Type B pancreatic cell (in vitro differentiated cells): ENCODE results near the gene FRAT1. TPM values are rescaled to one million over a fixed set of nuclear protein-coding genes. Genes with fewer than 3 reads are reported as not detected.

ENCODE experiments used
- DNase-seq: peaks from one replicate; pipeline ENCODE4 v3.0.0; 2021; ENCODE audit warnings: mixed read lengths; ENCODE audit not compliant: unreplicated experiment; ENCODE audit errors: extremely low spot score
- H3K27ac Mint-ChIP-seq: 2 replicates; pipeline ENCODE4 v1.8.0; 2021; ENCODE audit warnings: mild to moderate bottlenecking, mixed read lengths
- H3K27me3 Mint-ChIP-seq: 2 replicates; pipeline ENCODE4 v1.8.0; 2021; ENCODE audit warnings: mixed read lengths
- H3K36me3 Mint-ChIP-seq: 2 replicates; pipeline ENCODE4 v1.8.0; 2021; ENCODE audit warnings: mixed read lengths
- H3K4me1 Mint-ChIP-seq: one replicate; pipeline ENCODE4 v1.8.0; 2021; ENCODE audit warnings: mixed read lengths; ENCODE audit not compliant: unreplicated experiment
- H3K4me3 Mint-ChIP-seq: 2 replicates; pipeline ENCODE4 v1.8.0; 2021; ENCODE audit warnings: mild to moderate bottlenecking, mixed read lengths
- H3K9me3 Mint-ChIP-seq: 2 replicates; pipeline ENCODE4 v1.8.0; 2021; ENCODE audit warnings: mixed read lengths
- CTCF ChIP-seq: fragments of 200-600 bp; sonication (generic); conservative IDR thresholded peaks from 2 replicates; pipeline ENCODE4 v1.5.0; 2021; ENCODE audit warnings: antibody characterized with exemption, mild to moderate bottlenecking
- long read RNA-seq: library from polyadenylated mRNA; unstranded; transcript quantifications from one replicate; pipeline ENCODE4 v2.0.0, GENCODE V29; 2020
- total RNA-seq: library from RNA; stranded (reverse); gene quantifications from 2 replicates; pipeline ENCODE4 v1.2.1, GENCODE V29; 2021; ENCODE audit warnings: low replicate concordance

The FRAT1 gene
- total RNA-seq, result 4.7 and 6.1 TPM in 2 replicates
- long read RNA-seq, result 0 reads

GRCh38 chr10:97318772-97319651, at the start of gene FRAT1:
TSS of gene FRAT1 (plus strand) at chr10:97319271. CDS start at chr10:97319454, 183 bp downstream.
- TF ChIP-seq CTCF, result no peak
- Mint-ChIP-seq H3K4me3 (peak within 1 kb of the TSS; percentile 93), H3K27me3 (peaks cover 53% of the 10 kb centered on the region), H3K27ac (peak within 1 kb of the TSS; percentile 99), H3K9me3 (no peaks in the 10 kb centered on the region), H3K4me1 (peaks cover 18% of the 10 kb centered on the region), H3K36me3 (no peaks in the 10 kb centered on the region)
- DNase-seq, result peak; percentile 92

- Mint-ChIP-seq H3K27me3 (no peaks in the 10 kb centered on the region), H3K36me3 (no peaks in the 10 kb centered on the region), H3K27ac (no peak overlapping the region), H3K4me1 (no peaks in the 10 kb centered on the region), H3K4me3 (no peak overlapping the region), H3K9me3 (peaks cover 4% of the 10 kb centered on the region)
- TF ChIP-seq CTCF, result no peak
- no peak for DNase-seq
These were observed 48.4 kb upstream of the FRAT1 start for GRCh38 chr10:97270523-97271154.

GRCh38 chr10:97273700-97274099, 45.4 kb upstream of the FRAT1 start:
- peaks cover 4% of the 10 kb centered on the region for H3K9me3 Mint-ChIP-seq
- H3K4me1 Mint-ChIP-seq, result peaks cover 3% of the 10 kb centered on the region
- H3K27ac Mint-ChIP-seq, result no peak overlapping the region
- no peak overlapping the region for H3K4me3 Mint-ChIP-seq
- no peaks in the 10 kb centered on the region for H3K36me3 Mint-ChIP-seq
- DNase-seq, result no peak
- TF ChIP-seq CTCF, result no peak
- no peaks in the 10 kb centered on the region for H3K27me3 Mint-ChIP-seq

- no peak overlapping the region for H3K4me3 Mint-ChIP-seq
- H3K36me3 Mint-ChIP-seq, result no peaks in the 10 kb centered on the region
- no peak overlapping the region for H3K27ac Mint-ChIP-seq
- no peak for DNase-seq
- no peaks in the 10 kb centered on the region for H3K27me3 Mint-ChIP-seq
- peaks cover 6% of the 10 kb centered on the region for H3K4me1 Mint-ChIP-seq
- peaks cover 4% of the 10 kb centered on the region for H3K9me3 Mint-ChIP-seq
- no peak for TF ChIP-seq CTCF
These were observed 44.2 kb upstream of the FRAT1 start for GRCh38 chr10:97274828-97275227.

GRCh38 chr10:97277551-97277950, 41.5 kb upstream of the FRAT1 start:
- Mint-ChIP-seq H3K27me3 (no peaks in the 10 kb centered on the region), H3K36me3 (no peaks in the 10 kb centered on the region), H3K4me3 (no peak overlapping the region), H3K9me3 (no peaks in the 10 kb centered on the region), H3K4me1 (peaks cover 6% of the 10 kb centered on the region), H3K27ac (no peak overlapping the region)
- no peak for TF ChIP-seq CTCF
- DNase-seq, result no peak
